ENCODE data around the gene KLHDC3. TPM values are rescaled to one million over a fixed set of nuclear protein-coding genes. Genes with fewer than 3 reads are reported as not detected.

Gene KLHDC3
- total and polyA plus RNA-seq, 2 donors (not counting 3 experiments of a cell fraction or from before 2014, with no cell fraction given): 84.8 to 120 TPM

GRCh38 chr6:42973926-42974325, 40.1 kb upstream of the KLHDC3 start:
- peaks cover 12% of the 10 kb centered on the region for H3K79me2 ChIP-seq (ENCODE audit: control insufficient read depth, insufficient read depth, low read length)
- H2AFZ ChIP-seq (ENCODE audit: low read depth, low read length): no peak overlapping the region
- CTCF ChIA-PET: interaction anchor here (1.2 to 1.3 kb wide), 2 partner anchors 9 to 32 kb away, joined by 3 read pairs; no protein-coding TSS in a partner anchor
- intact Hi-C loops (cut with micrococcal nuclease) (no loop called here), dilution Hi-C loops (cut with MboI; ENCODE audit: extremely low pct_ligation_motif_present, low sequenced_read_pairs) (no loop called here)
- no peak overlapping the region for H3K9ac ChIP-seq (replicated peaks; ENCODE audit: extremely low read depth, insufficient read depth, low read length)
- no peaks in the 10 kb centered on the region for H3K27me3 ChIP-seq (ENCODE audit: control insufficient read depth in 2 of 2, insufficient read depth in 2 of 2, low read length in 2 of 2)
- H3K9me3 ChIP-seq (replicated peaks; ENCODE audit: control insufficient read depth, insufficient read depth, low read length): no peaks in the 10 kb centered on the region
- H4K20me1 ChIP-seq (replicated peaks; ENCODE audit: control insufficient read depth, extremely low read depth, insufficient read depth, low read length): no peaks in the 10 kb centered on the region
- no peak for TF ChIP-seq GATA2 (IDR thresholded peaks at IDR 0.05; ENCODE audit: insufficient read depth, insufficient read length, low read depth, low read length)
- TF ChIP-seq EZH2 (IDR thresholded peaks at IDR 0.05; ENCODE audit: borderline replicate concordance, low read depth, low read length, severe bottlenecking): no peak
- H3K4me1 ChIP-seq (ENCODE audit: control insufficient read depth, extremely low read depth, insufficient read depth, low read length): peaks cover 11% of the 10 kb centered on the region
- POLR2A ChIA-PET: no interaction called here
- H3K4me2 ChIP-seq (ENCODE audit: insufficient read depth, low read length): no peak overlapping the region
- H3K4me3 ChIP-seq (replicated peaks in 1 of 3; ENCODE audit: insufficient read depth in 1 of 3, low read depth in 1 of 3, low read length in 3 of 3): no peak overlapping the region
- H3K9me1 ChIP-seq (replicated peaks; ENCODE audit: control insufficient read depth, extremely low read depth, insufficient read depth, low read length): no peaks in the 10 kb centered on the region
- FAIRE-seq (no peak), DNase-seq (ENCODE audit: low read depth, low spot score) (no peak)
- no peak overlapping the region for H3K27ac ChIP-seq (ENCODE audit: insufficient read depth, low read depth, low read length)
- no TSS peak for BruUV-seq (replicated peaks)
- H3K36me3 ChIP-seq (ENCODE audit: control insufficient read depth in 2 of 2, extremely low read depth in 1 of 2, insufficient read depth in 2 of 2, low read length in 2 of 2): no peaks in the 10 kb centered on the region

- CTCF ChIA-PET: interaction anchor here (1.2 kb wide), 2 partner anchors 9 to 31 kb away, joined by 3 read pairs; no protein-coding TSS in a partner anchor
- no peak overlapping the region for H3K4me3 ChIP-seq (replicated peaks in 1 of 3; ENCODE audit: insufficient read depth in 1 of 3, low read depth in 1 of 3, low read length in 3 of 3)
- no peaks in the 10 kb centered on the region for H3K36me3 ChIP-seq (ENCODE audit: control insufficient read depth in 2 of 2, extremely low read depth in 1 of 2, insufficient read depth in 2 of 2, low read length in 2 of 2)
- dilution Hi-C loops (cut with MboI; ENCODE audit: extremely low pct_ligation_motif_present, low sequenced_read_pairs) (no loop called here), intact Hi-C loops (cut with micrococcal nuclease) (no loop called here)
- POLR2A ChIA-PET: interaction anchor here (0.6 kb wide), 1 partner anchor 912 kb away, joined by 4 read pairs; no protein-coding TSS in a partner anchor
- DNase-seq (ENCODE audit: low read depth, low spot score) (no peak), FAIRE-seq (no peak)
- no peaks in the 10 kb centered on the region for H3K9me3 ChIP-seq (replicated peaks; ENCODE audit: control insufficient read depth, insufficient read depth, low read length)
- H3K27me3 ChIP-seq (ENCODE audit: control insufficient read depth in 2 of 2, insufficient read depth in 2 of 2, low read length in 2 of 2): no peaks in the 10 kb centered on the region
- no TSS peak for BruUV-seq (replicated peaks)
- no peaks in the 10 kb centered on the region for H3K9me1 ChIP-seq (replicated peaks; ENCODE audit: control insufficient read depth, extremely low read depth, insufficient read depth, low read length)
- no peak for TF ChIP-seq CTCF (IDR thresholded peaks at IDR 0.05; ENCODE audit: extremely low read depth in 1 of 2, insufficient read depth in 1 of 2, low read depth in 1 of 2, low read length in 2 of 2)
- no peak for TF ChIP-seq EZH2 (IDR thresholded peaks at IDR 0.05; ENCODE audit: borderline replicate concordance, low read depth, low read length, severe bottlenecking)
- no peak for TF ChIP-seq POLR2A (IDR thresholded peaks at IDR 0.05; ENCODE audit: low read depth, low read length)
- no peak for TF ChIP-seq FOS (IDR thresholded peaks at IDR 0.05; ENCODE audit: borderline replicate concordance, insufficient read depth, low read length)
- TF ChIP-seq MYC (IDR thresholded peaks at IDR 0.05; ENCODE audit: low read depth, low read length): no peak
- no peak for TF ChIP-seq MAX (IDR thresholded peaks at IDR 0.05; ENCODE audit: insufficient read depth, insufficient read length)
- no peak for TF ChIP-seq JUN (IDR thresholded peaks at IDR 0.05; ENCODE audit: borderline replicate concordance, insufficient read depth, insufficient read length, low read depth)
- no peak for TF ChIP-seq GATA2 (IDR thresholded peaks at IDR 0.05; ENCODE audit: insufficient read depth, insufficient read length, low read depth, low read length)
- no peak for TF ChIP-seq POLR2AphosphoS5 (IDR thresholded peaks at IDR 0.05; ENCODE audit: insufficient read depth, low read depth, low read length)
- H3K4me2 ChIP-seq (ENCODE audit: insufficient read depth, low read length): no peak overlapping the region
- peaks cover 12% of the 10 kb centered on the region for H3K79me2 ChIP-seq (ENCODE audit: control insufficient read depth, insufficient read depth, low read length)
- no peak overlapping the region for H2AFZ ChIP-seq (ENCODE audit: low read depth, low read length)
- H3K27ac ChIP-seq (ENCODE audit: insufficient read depth, low read depth, low read length): no peak overlapping the region
- H3K4me1 ChIP-seq (ENCODE audit: control insufficient read depth, extremely low read depth, insufficient read depth, low read length): peaks cover 20% of the 10 kb centered on the region
- no peak overlapping the region for H3K9ac ChIP-seq (replicated peaks; ENCODE audit: extremely low read depth, insufficient read depth, low read length)
- H4K20me1 ChIP-seq (replicated peaks; ENCODE audit: control insufficient read depth, extremely low read depth, insufficient read depth, low read length): no peaks in the 10 kb centered on the region
These were observed 39.0 kb upstream of the KLHDC3 start for GRCh38 chr6:42974919-42975505.
